ENCODE results near the gene TNNC2. TPM values are rescaled to one million over a fixed set of nuclear protein-coding genes. Genes with fewer than 3 reads are reported as not detected.

TNNC2 gene
- total RNA-seq, 2 donors from 2014 or later: 0.51 TPM; not detected in 1

- Histone ChIP-seq H3K9me3 (ENCODE audit: control insufficient read depth, low read length) (no peaks in the 10 kb centered on the region), H3K27ac (ENCODE audit: low read depth, low read length) (no peak overlapping the region), H3K9ac (ENCODE audit: extremely low read depth, low read length, poor library complexity, severe bottlenecking) (no peak overlapping the region), H3K36me3 (ENCODE audit: control insufficient read depth, insufficient read depth, low read length) (no peaks in the 10 kb centered on the region), H3K4me3 (ENCODE audit: low read length) (no peak overlapping the region), H3K4me1 (ENCODE audit: control insufficient read depth, insufficient read depth, low read length) (no peaks in the 10 kb centered on the region), H3K27me3 (ENCODE audit: control insufficient read depth, insufficient read depth, low read length, poor library complexity, severe bottlenecking) (no peaks in the 10 kb centered on the region)
- no peak overlapping the region for H3K4me3 Mint-ChIP-seq
- TF ChIP-seq CTCF (conservative IDR thresholded peaks at IDR 0.05): no peak
- H3K36me3 Mint-ChIP-seq (ENCODE audit: low read depth): peaks cover 4% of the 10 kb centered on the region
- H3K27ac Mint-ChIP-seq: no peak overlapping the region
- H3K4me1 Mint-ChIP-seq: peaks cover 5% of the 10 kb centered on the region
- no peaks in the 10 kb centered on the region for H3K9me3 Mint-ChIP-seq
- H3K27me3 Mint-ChIP-seq (ENCODE audit: insufficient read depth): no peaks in the 10 kb centered on the region
- no peak for DNase-seq
- WGBS, 2 experiments (ENCODE audit: insufficient coverage in 1 of 2, insufficient read length in 1 of 2): 97% methylated on average over 6 of the region's 6 CpGs; no CpG with 5 or more reads in 1 of the 2 experiments
These were observed 40.2 kb upstream of the TNNC2 start for GRCh38 chr20:45867136-45867818.

GRCh38 chr20:45866454-45866853 lies 39.3 kb upstream of the TNNC2 start:
- H3K4me1 Mint-ChIP-seq: peaks cover under 1% of the 10 kb centered on the region
- no peaks in the 10 kb centered on the region for H3K9me3 Mint-ChIP-seq
- Histone ChIP-seq H3K4me1 (ENCODE audit: control insufficient read depth, insufficient read depth, low read length) (no peaks in the 10 kb centered on the region), H3K27me3 (ENCODE audit: control insufficient read depth, insufficient read depth, low read length, poor library complexity, severe bottlenecking) (no peaks in the 10 kb centered on the region), H3K9ac (ENCODE audit: extremely low read depth, low read length, poor library complexity, severe bottlenecking) (no peak overlapping the region), H3K4me3 (ENCODE audit: low read length) (no peak overlapping the region), H3K9me3 (ENCODE audit: control insufficient read depth, low read length) (no peaks in the 10 kb centered on the region), H3K27ac (ENCODE audit: low read depth, low read length) (no peak overlapping the region), H3K36me3 (ENCODE audit: control insufficient read depth, insufficient read depth, low read length) (no peaks in the 10 kb centered on the region)
- no peak for TF ChIP-seq CTCF (conservative IDR thresholded peaks at IDR 0.05)
- H3K36me3 Mint-ChIP-seq (ENCODE audit: low read depth): peaks cover 4% of the 10 kb centered on the region
- no peaks in the 10 kb centered on the region for H3K27me3 Mint-ChIP-seq (ENCODE audit: insufficient read depth)
- WGBS, 2 experiments (ENCODE audit: insufficient coverage in 1 of 2, insufficient read length in 1 of 2): 90 to 93% methylated on average over 3 to 5 of the region's 5 CpGs
- no peak overlapping the region for H3K27ac Mint-ChIP-seq
- H3K4me3 Mint-ChIP-seq: no peak overlapping the region
- DNase-seq: no peak

GRCh38 chr20:45863543-45864470 lies 36.7 kb upstream of the TNNC2 start:
- Histone ChIP-seq H3K9ac (ENCODE audit: extremely low read depth, low read length, poor library complexity, severe bottlenecking) (no peak overlapping the region), H3K4me1 (ENCODE audit: control insufficient read depth, insufficient read depth, low read length) (no peaks in the 10 kb centered on the region), H3K27me3 (ENCODE audit: control insufficient read depth, insufficient read depth, low read length, poor library complexity, severe bottlenecking) (no peaks in the 10 kb centered on the region), H3K27ac (ENCODE audit: low read depth, low read length) (no peak overlapping the region), H3K9me3 (ENCODE audit: control insufficient read depth, low read length) (no peaks in the 10 kb centered on the region), H3K4me3 (ENCODE audit: low read length) (no peak overlapping the region), H3K36me3 (ENCODE audit: control insufficient read depth, insufficient read depth, low read length) (peaks cover 3% of the 10 kb centered on the region)
- no peaks in the 10 kb centered on the region for H3K27me3 Mint-ChIP-seq (ENCODE audit: insufficient read depth)
- no peak overlapping the region for H3K27ac Mint-ChIP-seq
- DNase-seq: no peak
- H3K4me3 Mint-ChIP-seq: no peak overlapping the region
- peaks cover 9% of the 10 kb centered on the region for H3K36me3 Mint-ChIP-seq (ENCODE audit: low read depth)
- H3K4me1 Mint-ChIP-seq: peaks cover 14% of the 10 kb centered on the region
- no peak for TF ChIP-seq CTCF (conservative IDR thresholded peaks at IDR 0.05)
- 94% methylated on average over 6 to 7 of the region's 7 CpGs for WGBS, 2 experiments (ENCODE audit: insufficient coverage in 1 of 2, insufficient read length in 1 of 2)
- H3K9me3 Mint-ChIP-seq: no peaks in the 10 kb centered on the region

All from endodermal cell (in vitro differentiated cells).